GM18499 (cell line): Measurements from ENCODE around the gene RNF19B.

ENCODE experiments used
- ATAC-seq: cut with Tn5 transposase; IDR thresholded peaks from one replicate; pipeline ENCODE4 v1.9.1; 2021; ENCODE audit warnings: moderate number of reproducible peaks; ENCODE audit not compliant: insufficient read depth, unreplicated experiment

RNF19B gene

GRCh38 chr1:32971156-32971555 is 6.5 kb upstream of the RNF19B start:
- no peak for ATAC-seq

GRCh38 chr1:32969566-32969965 is 5.0 kb upstream of the RNF19B start:
- no peak for ATAC-seq

- ATAC-seq, result no peak
Observed at GRCh38 chr1:32967888-32968568, 3.4 kb upstream of the RNF19B start.

- ATAC-seq, result no peak
Observed at GRCh38 chr1:32966900-32967299, 2.3 kb upstream of the RNF19B start.

- no peak for ATAC-seq
Observed at GRCh38 chr1:32965251-32965747, 690 bp upstream of the RNF19B start.

- no peak for ATAC-seq
Observed at GRCh38 chr1:32963746-32964460, 706 bp downstream of the RNF19B start.

GRCh38 chr1:32962248-32962896 is 2.2 kb downstream of the RNF19B start:
- ATAC-seq, result no peak

GRCh38 chr1:32960819-32961355 is 3.7 kb downstream of the RNF19B start:
- no peak for ATAC-seq

GRCh38 chr1:32960342-32960741 is 4.3 kb downstream of the RNF19B start:
- no peak for ATAC-seq

GRCh38 chr1:32958827-32959226 is 5.8 kb downstream of the RNF19B start:
- ATAC-seq, result no peak

- ATAC-seq, result no peak
Observed at GRCh38 chr1:32957017-32957416, 7.6 kb downstream of the RNF19B start.

- no peak for ATAC-seq
Observed at GRCh38 chr1:32954168-32954567, 10.4 kb downstream of the RNF19B start.

- ATAC-seq, result no peak
Observed at GRCh38 chr1:32953495-32953894, 11.1 kb downstream of the RNF19B start.

GRCh38 chr1:32949519-32949918 is 15.1 kb downstream of the RNF19B start:
- no peak for ATAC-seq

GRCh38 chr1:32948905-32949304 is 15.7 kb downstream of the RNF19B start:
- ATAC-seq, result no peak

- no peak for ATAC-seq
Observed at GRCh38 chr1:32948390-32948722, 16.3 kb downstream of the RNF19B start.

GRCh38 chr1:32947669-32948389 is 16.8 kb downstream of the RNF19B start:
- ATAC-seq, result no peak

- no peak for ATAC-seq
Observed at GRCh38 chr1:32946413-32946812, 18.2 kb downstream of the RNF19B start.

- ATAC-seq, result no peak
Observed at GRCh38 chr1:32944180-32944579, 20.4 kb downstream of the RNF19B start.

- no peak for ATAC-seq
Observed at GRCh38 chr1:32939655-32940371, 24.8 kb downstream of the RNF19B start.
